HG02885 (cell line): Measurements from ENCODE around the gene ZNF865.

Experiments used
- ATAC-seq: cut with Tn5 transposase; IDR thresholded peaks from one replicate; pipeline ENCODE4 v1.9.1; 2021; ENCODE audit warnings: mild to moderate bottlenecking; ENCODE audit not compliant: unreplicated experiment, poor library complexity

The ZNF865 gene

DNA sequence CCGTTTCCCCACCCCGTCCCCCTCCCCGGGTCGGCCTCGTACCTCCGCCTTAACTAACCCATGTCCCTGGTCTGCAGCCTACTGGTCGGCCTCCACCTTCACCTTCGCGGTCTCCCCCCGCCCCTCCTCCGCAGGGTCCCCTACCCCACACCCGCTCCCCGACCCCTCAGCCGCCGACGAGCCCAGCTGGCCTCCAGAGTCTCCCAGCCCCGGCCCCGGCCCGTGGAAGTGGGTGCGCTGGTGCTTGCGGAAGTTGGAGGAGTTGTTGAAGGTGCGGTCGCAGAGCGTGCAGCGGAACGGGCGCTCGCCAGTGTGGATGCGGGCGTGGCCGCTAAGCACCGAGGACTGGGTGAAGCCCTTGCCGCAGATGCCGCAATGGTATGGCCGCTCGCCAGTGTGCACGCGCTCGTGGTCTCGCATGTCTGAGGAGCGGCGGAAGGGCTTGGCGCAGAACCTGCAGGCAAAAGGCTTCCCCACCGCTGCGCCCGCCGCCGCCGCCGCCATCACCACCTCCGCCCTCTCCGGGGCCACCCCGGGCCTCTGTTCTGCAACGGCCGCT is 16.3 kb downstream of the ZNF865 start:
- no peak for ATAC-seq

- no peak for ATAC-seq
These were observed 17.0 kb downstream of the ZNF865 start for GRCh38 chr19:55622242-55622969.

GRCh38 chr19:55623130-55623529 is 17.7 kb downstream of the ZNF865 start:
- no peak for ATAC-seq

- ATAC-seq, result no peak
These were observed 18.1 kb downstream of the ZNF865 start for GRCh38 chr19:55623561-55623960.

DNA sequence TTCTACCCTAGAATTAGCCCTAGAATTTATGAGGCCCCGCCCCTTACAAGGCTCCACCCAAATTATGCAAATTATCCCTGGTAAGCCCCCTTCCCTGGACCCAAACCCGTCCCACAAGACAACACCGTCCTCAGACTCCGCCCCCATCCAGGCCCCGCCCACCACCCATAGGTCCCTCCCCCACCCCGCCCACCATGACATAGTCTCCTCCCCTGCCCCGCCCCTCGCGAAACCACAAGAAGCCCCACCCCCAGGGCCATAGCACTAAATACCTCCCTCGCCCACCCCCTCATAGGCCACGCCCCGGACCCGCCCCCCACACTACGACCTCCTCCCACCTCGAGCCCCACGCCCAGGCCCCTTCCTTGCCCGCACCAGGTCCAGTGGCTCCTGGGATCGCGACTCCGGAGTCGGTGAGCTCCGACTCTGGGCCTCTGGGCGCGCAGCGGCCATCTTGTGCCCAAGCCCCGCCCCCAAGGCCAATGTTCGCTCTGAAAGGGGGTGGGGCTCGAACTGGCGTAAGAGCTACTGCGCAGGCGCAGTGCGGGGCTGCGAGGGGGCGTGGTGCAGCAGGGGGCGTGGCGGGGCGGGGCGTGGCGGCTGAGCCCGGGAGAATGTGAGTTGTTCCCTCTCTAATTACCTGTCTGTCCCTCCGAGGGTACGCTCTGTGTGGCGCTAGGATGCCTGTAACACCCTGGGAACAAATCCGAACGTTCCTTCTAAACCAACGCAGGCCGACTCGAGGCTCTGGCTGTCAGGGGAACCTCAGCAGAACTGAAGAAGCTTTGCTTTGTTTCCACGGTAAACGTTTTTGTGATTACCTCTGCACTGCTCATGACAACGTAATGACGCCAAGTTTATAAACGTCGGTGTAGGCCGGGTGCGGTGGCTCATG is 18.9 kb downstream of the ZNF865 start, which contains the start of gene ZNF784:
Gene ZNF784 (minus strand): TSS at position 458 of the 895 bp plus-strand sequence. CDS start 5 bp downstream, at position 453.
- peak; percentile 67 for ATAC-seq

- no peak for ATAC-seq
These were observed 19.5 kb downstream of the ZNF865 start for GRCh38 chr19:55625004-55625326.

DNA sequence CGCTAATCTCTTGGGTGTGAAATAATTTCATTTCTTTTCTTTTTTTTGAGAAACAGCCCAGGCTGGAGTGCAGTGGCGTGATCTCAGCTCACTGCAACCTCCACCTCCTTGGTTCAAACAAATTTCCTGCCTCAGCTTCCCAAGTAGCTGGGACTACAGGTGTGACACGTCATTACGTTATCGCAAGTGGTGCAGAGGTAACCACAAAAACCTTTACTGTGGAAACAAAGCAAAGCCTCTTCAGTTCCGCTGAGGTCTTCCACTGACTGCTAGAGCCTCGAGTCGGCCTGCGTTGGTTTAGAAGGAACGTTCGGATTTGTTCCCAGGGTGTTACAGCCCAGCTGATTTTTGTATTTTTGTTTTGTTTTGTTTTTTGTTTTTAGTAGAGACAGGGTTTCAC is 20.9 kb downstream of the ZNF865 start:
- ATAC-seq, result no peak

DNA sequence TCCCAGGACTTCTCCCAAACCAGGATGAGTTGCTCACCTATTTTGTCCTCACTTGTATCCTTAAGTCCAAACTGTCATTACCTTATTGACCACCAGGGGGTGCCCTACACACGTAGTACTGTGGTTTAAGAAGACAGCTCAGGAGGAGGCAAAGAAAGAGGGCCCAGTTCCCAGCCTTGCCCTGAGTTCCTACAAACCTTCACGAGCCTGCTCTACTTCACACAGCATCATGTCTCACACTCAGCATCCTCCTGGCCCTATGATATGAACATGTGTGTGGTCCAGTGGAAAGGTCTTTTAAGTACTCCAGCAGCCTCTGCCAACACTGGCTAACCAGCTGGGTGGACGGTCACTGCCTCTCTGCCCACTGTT is 27.0 kb downstream of the ZNF865 start:
- ATAC-seq, result peak; percentile 37

- ATAC-seq, result no peak
These were observed 28.4 kb downstream of the ZNF865 start for GRCh38 chr19:55633861-55634260.

- no peak for ATAC-seq
These were observed 29.9 kb downstream of the ZNF865 start for GRCh38 chr19:55635334-55635717.

DNA sequence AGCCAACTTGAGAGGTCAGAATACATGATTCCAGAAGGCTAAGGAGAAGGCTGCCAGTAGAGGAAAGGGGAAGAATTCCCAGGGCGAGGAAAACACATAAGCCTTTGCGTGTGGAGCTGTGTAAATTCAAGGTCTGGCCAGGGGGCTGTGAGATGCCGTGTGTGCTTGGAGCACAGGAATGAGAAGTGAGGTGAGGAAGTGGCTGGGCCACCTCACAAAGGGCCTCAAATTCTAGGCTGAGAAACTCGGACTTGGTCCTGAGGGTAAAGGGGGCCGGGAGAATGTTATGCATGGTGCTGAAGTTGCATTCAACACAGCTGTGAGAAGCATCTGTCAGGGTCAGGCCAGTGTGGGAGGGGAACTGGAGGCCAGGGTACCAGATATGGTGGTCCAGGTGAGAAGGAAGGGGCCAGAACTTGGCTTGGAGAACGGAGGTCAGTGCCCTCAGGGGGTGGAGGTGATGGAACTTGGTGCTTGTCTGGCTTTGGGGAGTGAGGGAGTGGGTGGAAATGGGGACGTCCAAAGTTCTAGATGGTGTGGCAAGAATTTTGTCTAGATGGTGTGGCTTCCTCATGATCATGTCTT is 30.5 kb downstream of the ZNF865 start:
- no peak for ATAC-seq

DNA sequence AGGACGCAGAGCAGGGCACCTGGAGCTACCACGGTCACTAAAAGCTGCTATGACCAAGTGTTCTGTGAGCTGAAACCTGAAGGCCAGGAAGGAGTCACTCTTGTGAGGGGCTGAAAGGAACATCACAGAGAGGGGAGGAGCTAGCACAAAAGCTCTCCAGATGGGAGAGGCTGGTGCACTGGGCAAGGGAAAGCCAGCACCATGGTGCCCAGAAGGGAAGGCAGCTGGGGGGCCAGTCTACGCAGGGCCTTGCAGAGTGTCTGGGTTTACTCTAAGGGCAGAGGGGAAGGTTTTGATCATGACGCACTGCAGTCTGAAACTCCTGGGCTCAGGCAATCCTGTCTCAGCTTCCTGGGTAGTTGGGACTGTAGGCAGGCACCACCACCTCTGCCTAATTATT is 31.3 kb downstream of the ZNF865 start:
- ATAC-seq, result no peak

- ATAC-seq, result no peak
These were observed 32.1 kb downstream of the ZNF865 start for GRCh38 chr19:55637534-55637933.

DNA sequence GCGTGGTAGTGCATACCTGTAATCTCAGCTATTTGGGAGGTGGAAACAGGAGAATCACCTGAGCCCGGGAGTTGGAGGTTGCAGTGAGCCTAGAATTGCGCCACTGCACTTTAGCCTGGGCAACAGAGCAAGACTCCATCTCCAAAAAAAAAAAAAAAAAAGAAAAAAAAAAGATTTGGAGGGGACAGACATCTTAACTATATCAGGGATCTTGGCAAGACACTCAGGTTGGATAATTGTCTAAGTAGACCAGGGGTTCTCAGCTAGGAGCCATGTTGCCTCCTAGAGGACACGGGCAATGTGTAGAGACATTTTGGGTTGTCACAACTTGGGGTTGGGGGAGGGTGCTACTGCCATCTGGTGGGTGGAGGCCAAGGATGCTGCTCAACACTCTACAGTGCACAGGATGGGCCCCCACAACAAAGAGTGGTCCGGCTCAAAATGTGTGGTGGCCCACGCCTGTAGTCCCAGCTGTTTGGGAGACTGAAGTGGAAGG is 33.5 kb downstream of the ZNF865 start:
- no peak for ATAC-seq

DNA sequence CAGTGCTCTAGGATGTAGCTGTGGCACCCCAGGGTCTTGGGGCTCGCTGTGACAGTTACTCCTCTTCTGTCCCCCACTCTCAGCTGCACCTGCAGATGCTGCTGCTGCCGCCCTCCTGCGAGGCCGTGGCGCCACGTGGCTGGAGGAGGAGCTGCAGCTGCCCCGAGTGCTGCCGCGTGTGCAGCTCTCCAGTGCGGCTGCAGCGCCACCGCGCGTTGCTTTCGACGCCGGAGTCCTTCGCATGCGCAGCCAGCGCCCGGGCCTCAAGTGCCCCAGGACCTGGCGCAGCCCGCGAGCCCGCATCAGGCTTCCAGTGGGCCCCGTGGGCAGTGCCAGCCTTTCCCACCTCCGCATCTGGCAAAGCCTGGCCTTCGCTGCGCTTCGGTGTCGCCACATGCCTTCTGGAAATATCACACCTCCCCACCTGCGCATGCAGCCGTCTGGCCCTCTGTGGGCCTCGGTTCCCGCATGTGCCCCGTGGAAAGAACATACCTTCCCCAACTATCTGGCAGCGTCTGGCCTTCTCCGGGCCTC is 34.7 kb downstream of the ZNF865 start:
- no peak for ATAC-seq

DNA sequence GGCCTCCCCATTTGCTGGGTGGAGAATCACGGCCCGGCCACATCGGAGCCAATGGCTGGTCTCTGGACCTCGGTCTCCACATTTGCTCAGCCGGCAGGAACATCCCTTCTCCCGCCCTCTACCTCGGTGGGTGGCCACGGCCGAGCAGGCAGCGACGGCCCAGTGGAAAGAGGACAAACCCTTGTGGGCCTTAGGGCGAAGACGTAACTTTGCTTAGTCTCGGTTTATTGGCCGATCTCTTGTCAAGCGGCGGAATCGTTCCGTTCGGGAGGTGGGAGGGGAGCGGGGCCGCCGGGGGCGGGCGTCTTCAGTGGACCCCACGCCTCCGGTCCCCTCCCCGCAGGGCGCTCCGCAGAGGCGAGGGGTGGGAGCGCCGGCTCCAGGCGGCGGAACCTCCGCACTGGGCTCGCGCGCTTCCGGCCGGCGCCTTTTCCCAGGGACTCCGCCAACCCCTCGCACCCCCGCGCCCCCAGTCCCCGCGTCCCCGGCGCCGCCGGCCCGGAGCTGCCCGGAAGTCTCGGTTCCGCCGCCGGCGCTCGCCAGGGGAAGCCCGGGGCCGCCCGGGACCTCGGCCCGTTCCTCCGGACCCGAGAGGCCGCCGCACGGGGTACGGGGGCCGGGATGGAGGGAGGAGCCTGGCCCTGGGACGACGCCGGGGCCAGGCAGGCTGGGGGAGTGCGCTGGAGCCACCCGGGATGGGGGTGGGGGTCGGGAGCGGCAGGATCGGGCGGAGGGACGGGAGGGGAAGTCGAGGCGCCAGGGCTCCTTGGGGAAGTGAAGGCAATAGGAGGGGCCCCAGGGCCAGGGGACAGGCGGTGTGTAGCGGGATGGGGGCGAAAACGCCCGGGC is 35.4 kb downstream of the ZNF865 start, which contains the start of gene ZNF580:
Gene ZNF580 (plus strand): TSS at position 426 of the 849 bp plus-strand sequence. CDS start 1,507 bp downstream, outside the sequence.
- ATAC-seq, result peak; percentile 40

- ATAC-seq, result no peak
These were observed 36.1 kb downstream of the ZNF865 start for GRCh38 chr19:55641426-55642152.

- no peak for ATAC-seq
These were observed 36.9 kb downstream of the ZNF865 start for GRCh38 chr19:55642153-55643002.
